ENCODE measurements around the gene OLFML2A. TPM values are rescaled to one million over a fixed set of nuclear protein-coding genes. Genes with fewer than 3 reads are reported as not detected.
A peak's percentile ranks its signal among the peaks of the same experiment; 100 is the strongest.
"Not testable (repeated sequence)": the region's sequence is repeated elsewhere in the genome, so short reads cannot be mapped to it uniquely, and the experiment has no call there.

OLFML2A gene
- total RNA-seq, 1 experiment from 2014 or later, result not detected

GRCh38 chr9:124768750-124769548 is 8.0 kb upstream of the OLFML2A start:
- no peak overlapping the region for H2AFZ ChIP-seq (ENCODE audit: low read length)
- H3K4me3 ChIP-seq (ENCODE audit: low read length), result peak overlapping the region; percentile 79
- peaks cover 30% of the 10 kb centered on the region; the same call in 1 of the 2 replicates for H4K20me1 ChIP-seq (ENCODE audit: insufficient read depth, low read depth, low read length)
- H3K4me1 ChIP-seq (ENCODE audit: low read length), result peaks cover 37% of the 10 kb centered on the region
- H3K27ac ChIP-seq (ENCODE audit: low read length), result no peak overlapping the region
- no peaks in the 10 kb centered on the region for H3K27me3 ChIP-seq (ENCODE audit: low read length)
- no peaks in the 10 kb centered on the region for H3K9me2 ChIP-seq (replicated peaks; ENCODE audit: insufficient read depth, low read length)
- H3K4me2 ChIP-seq (ENCODE audit: low read depth, low read length, poor library complexity, severe bottlenecking), result peak overlapping the region; percentile 95
- no peaks in the 10 kb centered on the region for H3K36me3 ChIP-seq (ENCODE audit: insufficient read depth, low read length)
- H3K9ac ChIP-seq (ENCODE audit: low read length), result peak overlapping the region; percentile 62; the same call in 1 of the 2 replicates
- no peaks in the 10 kb centered on the region for H3K79me2 ChIP-seq (ENCODE audit: low read length)
- no peaks in the 10 kb centered on the region for H3K9me3 ChIP-seq (ENCODE audit: low read length)
- DNase-seq, result peak; percentile 40

GRCh38 chr9:124769549-124770358 is 7.2 kb upstream of the OLFML2A start:
- Histone ChIP-seq H3K79me2 (ENCODE audit: low read length) (no peaks in the 10 kb centered on the region), H3K4me3 (ENCODE audit: low read length) (peak overlapping the region; percentile 79), H3K4me1 (ENCODE audit: low read length) (peaks cover 36% of the 10 kb centered on the region), H3K36me3 (ENCODE audit: insufficient read depth, low read length) (no peaks in the 10 kb centered on the region), H4K20me1 (ENCODE audit: insufficient read depth, low read depth, low read length) (peaks cover 23% of the 10 kb centered on the region; the same call in 1 of the 2 replicates), H3K9me3 (ENCODE audit: low read length) (no peaks in the 10 kb centered on the region), H3K4me2 (ENCODE audit: low read depth, low read length, poor library complexity, severe bottlenecking) (peak overlapping the region; percentile 95), H3K27ac (ENCODE audit: low read length) (no peak overlapping the region), H3K9me2 (replicated peaks; ENCODE audit: insufficient read depth, low read length) (no peaks in the 10 kb centered on the region), H2AFZ (ENCODE audit: low read length) (no peak overlapping the region), H3K27me3 (ENCODE audit: low read length) (no peaks in the 10 kb centered on the region), H3K9ac (ENCODE audit: low read length) (peak overlapping the region; percentile 62)
- peak; percentile 66 for DNase-seq

GRCh38 chr9:124770359-124771020 is 6.4 kb upstream of the OLFML2A start:
- Histone ChIP-seq H3K9ac (ENCODE audit: low read length) (peak overlapping the region; percentile 62), H3K27me3 (ENCODE audit: low read length) (no peaks in the 10 kb centered on the region), H2AFZ (ENCODE audit: low read length) (peak overlapping the region; percentile 61; the same call in 1 of the 2 replicates), H3K27ac (ENCODE audit: low read length) (no peak overlapping the region), H3K9me3 (ENCODE audit: low read length) (no peaks in the 10 kb centered on the region), H3K4me3 (ENCODE audit: low read length) (peak overlapping the region; percentile 79), H3K79me2 (ENCODE audit: low read length) (no peaks in the 10 kb centered on the region), H3K9me2 (replicated peaks; ENCODE audit: insufficient read depth, low read length) (no peaks in the 10 kb centered on the region), H4K20me1 (ENCODE audit: insufficient read depth, low read depth, low read length) (peaks cover 16% of the 10 kb centered on the region; the same call in 1 of the 2 replicates), H3K4me1 (ENCODE audit: low read length) (peaks cover 29% of the 10 kb centered on the region), H3K4me2 (ENCODE audit: low read depth, low read length, poor library complexity, severe bottlenecking) (peak overlapping the region; percentile 95), H3K36me3 (ENCODE audit: insufficient read depth, low read length) (no peaks in the 10 kb centered on the region)
- no peak for DNase-seq

- Histone ChIP-seq H3K9me2 (replicated peaks; ENCODE audit: insufficient read depth, low read length) (no peaks in the 10 kb centered on the region), H3K9ac (ENCODE audit: low read length) (peak within 1 kb of the TSS; percentile 62), H3K9me3 (ENCODE audit: low read length) (no peaks in the 10 kb centered on the region), H3K4me2 (ENCODE audit: low read depth, low read length, poor library complexity, severe bottlenecking) (peak within 1 kb of the TSS; percentile 95), H2AFZ (ENCODE audit: low read length) (peak within 1 kb of the TSS; percentile 61; the same call in 1 of the 2 replicates), H3K79me2 (ENCODE audit: low read length) (no peaks in the 10 kb centered on the region), H3K27me3 (ENCODE audit: low read length) (no peaks in the 10 kb centered on the region), H3K27ac (ENCODE audit: low read length) (no peak within 1 kb of the TSS), H4K20me1 (ENCODE audit: insufficient read depth, low read depth, low read length) (0 out of 2 replicates have a peak, but pooled peaks cover 10% of the 10 kb centered on the region), H3K36me3 (ENCODE audit: insufficient read depth, low read length) (no peaks in the 10 kb centered on the region), H3K4me3 (ENCODE audit: low read length) (peak within 1 kb of the TSS; percentile 79), H3K4me1 (ENCODE audit: low read length) (peaks cover 26% of the 10 kb centered on the region)
- peak; percentile 98 for DNase-seq
Observed at GRCh38 chr9:124771021-124771866, 5.7 kb upstream of the OLFML2A start, which contains the start of gene NR6A1. NR6A1 (minus strand) TSS chr9:124771311.

GRCh38 chr9:124771867-124772679 is 4.9 kb upstream of the OLFML2A start:
- no peaks in the 10 kb centered on the region for H3K9me3 ChIP-seq (ENCODE audit: low read length)
- H3K36me3 ChIP-seq (ENCODE audit: insufficient read depth, low read length), result no peaks in the 10 kb centered on the region
- peak overlapping the region; percentile 95 for H3K4me2 ChIP-seq (ENCODE audit: low read depth, low read length, poor library complexity, severe bottlenecking)
- H4K20me1 ChIP-seq (ENCODE audit: insufficient read depth, low read depth, low read length), result 0 out of 2 replicates have a peak, but pooled peaks cover 8% of the 10 kb centered on the region
- H3K79me2 ChIP-seq (ENCODE audit: low read length), result no peaks in the 10 kb centered on the region
- peak overlapping the region; percentile 62 for H3K9ac ChIP-seq (ENCODE audit: low read length)
- H3K9me2 ChIP-seq (replicated peaks; ENCODE audit: insufficient read depth, low read length), result no peaks in the 10 kb centered on the region
- peak overlapping the region; percentile 79 for H3K4me3 ChIP-seq (ENCODE audit: low read length)
- H3K27ac ChIP-seq (ENCODE audit: low read length), result no peak overlapping the region
- peaks cover 26% of the 10 kb centered on the region for H3K4me1 ChIP-seq (ENCODE audit: low read length)
- H3K27me3 ChIP-seq (ENCODE audit: low read length), result no peaks in the 10 kb centered on the region
- DNase-seq, result peak; percentile 56
- H2AFZ ChIP-seq (ENCODE audit: low read length), result peak overlapping the region; percentile 61; the same call in 1 of the 2 replicates

GRCh38 chr9:124772877-124773276 is 4.1 kb upstream of the OLFML2A start:
- H3K79me2 ChIP-seq (ENCODE audit: low read length); H3K9me2 ChIP-seq (replicated peaks; ENCODE audit: insufficient read depth, low read length); H3K27me3 ChIP-seq (ENCODE audit: low read length); H4K20me1 ChIP-seq (ENCODE audit: insufficient read depth, low read depth, low read length); H3K4me3 ChIP-seq (ENCODE audit: low read length); H3K9ac ChIP-seq (ENCODE audit: low read length); H3K27ac ChIP-seq (ENCODE audit: low read length); H3K9me3 ChIP-seq (ENCODE audit: low read length); H3K36me3 ChIP-seq (ENCODE audit: insufficient read depth, low read length); H3K4me2 ChIP-seq (ENCODE audit: low read depth, low read length, poor library complexity, severe bottlenecking); H2AFZ ChIP-seq (ENCODE audit: low read length): not testable (repeated sequence)
- H3K4me1 ChIP-seq (ENCODE audit: low read length), result peaks cover 26% of the 10 kb centered on the region
- peak; percentile 37 for DNase-seq
